ENCODE data around the gene PERM1. TPM values are rescaled to one million over a fixed set of nuclear protein-coding genes. Genes with fewer than 3 reads are reported as not detected.

The PERM1 gene
- total RNA-seq, 1 experiment from 2014 or later = 0.47 TPM

GRCh38 chr1:1000357-1001056 is 18.6 kb upstream of the PERM1 start:
- BruUV-seq (replicated peaks) = TSS peak; percentile 60
- Histone ChIP-seq H3K27me3 (ENCODE audit: low read length) (no peaks in the 10 kb centered on the region), H3K9me2 (replicated peaks; ENCODE audit: low read length) (no peaks in the 10 kb centered on the region), H3K4me2 (ENCODE audit: low read length) (peak overlapping the region; percentile 89), H3K27ac (ENCODE audit: low read length) (peak overlapping the region; percentile 96), H3K9me3 (ENCODE audit: low read length) (no peaks in the 10 kb centered on the region), H3F3A (ENCODE audit: low read length, unreplicated experiment) (no peaks in the 10 kb centered on the region), H3K4me3 (ENCODE audit: low read length) (peak overlapping the region; percentile 93), H3K9ac (ENCODE audit: low read length) (peak overlapping the region; percentile 97), H4K20me1 (ENCODE audit: low read length) (peaks cover 22% of the 10 kb centered on the region), H3K36me3 (ENCODE audit: low read depth, low read length) (no peaks in the 10 kb centered on the region), H3K79me2 (ENCODE audit: low read length) (peaks cover 48% of the 10 kb centered on the region), H2AFZ (ENCODE audit: low read length) (peak overlapping the region; percentile 41), H3K4me1 (ENCODE audit: insufficient read depth, low read length) (peaks cover 5% of the 10 kb centered on the region)
- peak; percentile 90 for DNase-seq
- no peak for TF ChIP-seq CTCF (conservative IDR thresholded peaks at IDR 0.05; ENCODE audit: low read depth, low read length)
- TF ChIP-seq EZH2phosphoT487 (IDR thresholded peaks at IDR 0.05; ENCODE audit: borderline replicate concordance, low read length) = peak; percentile 96
- intact Hi-C loops (cut with micrococcal nuclease) = loop anchor here (1.0 kb wide), 1 partner anchor 13 kb away; the partner anchor contains the start of gene ISG15
- ChIA-PET POLR2A (ENCODE audit: unreplicated experiment) (interaction anchor here (0.6 to 1.6 kb wide), 6 partner anchors 14 to 373 kb away, joined by 3 to 10 read pairs (median 4); partner anchors contain the start of gene AGRN), CTCF (interaction anchor here (0.6 to 0.7 kb wide), 2 partner anchors 18 to 20 kb away, joined by 3 to 4 read pairs; partner anchors contain the start of gene AGRN)
- ATAC-seq = peak; percentile 53

GRCh38 chr1:999725-1000356 is 17.9 kb upstream of the PERM1 start, which contains the start of gene HES4:
Gene HES4, minus strand, starts transcription at chr1:1000097. Its CDS starts 124 bp downstream, at chr1:999973.
- peaks cover 4% of the 10 kb centered on the region; the same call in 1 of the 2 replicates for H3K4me1 ChIP-seq (ENCODE audit: insufficient read depth, low read length)
- H3K36me3 ChIP-seq (ENCODE audit: low read depth, low read length) = no peaks in the 10 kb centered on the region
- peak within 1 kb of the TSS; percentile 93 for H3K4me2 ChIP-seq (ENCODE audit: low read length)
- DNase-seq = peak; percentile 97
- no TSS peak for BruUV-seq (replicated peaks)
- ATAC-seq = peak; percentile 66
- ChIA-PET CTCF (interaction anchor here (0.7 kb wide), 1 partner anchor 19 kb away, joined by 3 read pairs; no protein-coding TSS in a partner anchor), POLR2A (ENCODE audit: unreplicated experiment) (interaction anchor here (0.5 to 1.0 kb wide), 6 partner anchors 14 to 616 kb away, joined by 3 to 10 read pairs (median 4); partner anchors contain the start of genes AGRN, MIB2 and PLEKHN1)
- TF ChIP-seq EZH2phosphoT487 (IDR thresholded peaks at IDR 0.05; ENCODE audit: borderline replicate concordance, low read length) = peak; percentile 98
- no peak for TF ChIP-seq CTCF (conservative IDR thresholded peaks at IDR 0.05; ENCODE audit: low read depth, low read length)
- no peak for TF ChIP-seq EZH2 (IDR thresholded peaks at IDR 0.05; ENCODE audit: low read length, unreplicated experiment)
- H3K9me2 ChIP-seq (replicated peaks; ENCODE audit: low read length) = no peaks in the 10 kb centered on the region
- H3K79me2 ChIP-seq (ENCODE audit: low read length) = peaks cover 48% of the 10 kb centered on the region
- H3F3A ChIP-seq (ENCODE audit: low read length, unreplicated experiment) = no peaks in the 10 kb centered on the region
- peaks cover 22% of the 10 kb centered on the region for H4K20me1 ChIP-seq (ENCODE audit: low read length)
- H3K27ac ChIP-seq (ENCODE audit: low read length) = peak within 1 kb of the TSS; percentile 96
- peak within 1 kb of the TSS; percentile 93 for H3K4me3 ChIP-seq (ENCODE audit: low read length)
- H3K9ac ChIP-seq (ENCODE audit: low read length) = peak within 1 kb of the TSS; percentile 97
- H2AFZ ChIP-seq (ENCODE audit: low read length) = peak within 1 kb of the TSS; percentile 41
- intact Hi-C loops (cut with micrococcal nuclease) = loop anchor here (1.0 kb wide), 1 partner anchor 13 kb away; the partner anchor contains the start of gene ISG15
- no peaks in the 10 kb centered on the region for H3K27me3 ChIP-seq (ENCODE audit: low read length)
- no peaks in the 10 kb centered on the region for H3K9me3 ChIP-seq (ENCODE audit: low read length)
